GM21381 (cell line): Measurements from ENCODE around the gene RPA3.
"Not testable (repeated sequence)": the region's sequence is repeated elsewhere in the genome, so short reads cannot be mapped to it uniquely, and the experiment has no call there.

Experiments
- ATAC-seq: cut with Tn5 transposase; IDR thresholded peaks from one replicate; pipeline ENCODE4 v1.9.1; 2021; ENCODE audit warnings: mild to moderate bottlenecking, moderate library complexity; ENCODE audit not compliant: unreplicated experiment

Gene RPA3

GRCh38 chr7:7696458-7697119, 21.8 kb downstream of the RPA3 start:
- ATAC-seq: no peak

- no peak for ATAC-seq
These were observed 23.1 kb downstream of the RPA3 start for GRCh38 chr7:7695111-7695817.

- ATAC-seq: no peak
These were observed 23.9 kb downstream of the RPA3 start for GRCh38 chr7:7694542-7694941.

GRCh38 chr7:7693881-7694280, 24.5 kb downstream of the RPA3 start:
- no peak for ATAC-seq

GRCh38 chr7:7688956-7689355, 29.5 kb downstream of the RPA3 start:
- no peak for ATAC-seq

GRCh38 chr7:7688310-7688709, 30.1 kb downstream of the RPA3 start:
- ATAC-seq: no peak

- no peak for ATAC-seq
These were observed 30.6 kb downstream of the RPA3 start for GRCh38 chr7:7687800-7688199.

GRCh38 chr7:7686811-7687508, 31.4 kb downstream of the RPA3 start:
- ATAC-seq: no peak

- no peak for ATAC-seq
These were observed 35.5 kb downstream of the RPA3 start for GRCh38 chr7:7682861-7683260.

GRCh38 chr7:7681936-7682329, 36.5 kb downstream of the RPA3 start:
- ATAC-seq: no peak

- ATAC-seq: peak; percentile 74
These were observed 37.0 kb downstream of the RPA3 start for GRCh38 chr7:7681191-7681935.

- ATAC-seq: not testable (repeated sequence)
These were observed 38.8 kb downstream of the RPA3 start for GRCh38 chr7:7679640-7680039.

- ATAC-seq: no peak
These were observed 42.7 kb downstream of the RPA3 start for GRCh38 chr7:7675686-7676085.

- no peak for ATAC-seq
These were observed 45.2 kb downstream of the RPA3 start for GRCh38 chr7:7673240-7673550.

- ATAC-seq: no peak
These were observed 45.7 kb downstream of the RPA3 start for GRCh38 chr7:7672545-7673239.

- ATAC-seq: no peak
These were observed 47.0 kb downstream of the RPA3 start for GRCh38 chr7:7671361-7671760.

GRCh38 chr7:7670490-7670889, 47.9 kb downstream of the RPA3 start:
- ATAC-seq: no peak

GRCh38 chr7:7668706-7669105, 49.7 kb downstream of the RPA3 start:
- ATAC-seq: no peak

- no peak for ATAC-seq
These were observed 51.2 kb downstream of the RPA3 start for GRCh38 chr7:7667187-7667586.

GRCh38 chr7:7665031-7665430, 53.4 kb downstream of the RPA3 start:
- ATAC-seq: no peak

- no peak for ATAC-seq
These were observed 54.1 kb downstream of the RPA3 start for GRCh38 chr7:7664291-7664690.
